Head of caudate nucleus (tissue), 42 donors: ENCODE results near the gene COG7.
A peak's percentile ranks its signal among the peaks of the same experiment; 100 is the strongest.
"Not testable (repeated sequence)": the region's sequence is repeated elsewhere in the genome, so short reads cannot be mapped to it uniquely, and the experiment has no call there.

Source experiments
- DNase-seq, 42 donors: peaks; one replicate each; pipeline versions ENCODE4 v3.0.0 to v3.0.0-alpha.2; 2020 to 2021; ENCODE audit warnings: mixed read lengths in 7 of 42
- intact Hi-C: fragments of 100-400 bp; cut with DNase I; formaldehyde crosslinking; loops from one replicate; pipeline ENCODE4 v1.15.0; 2022

Gene COG7

GRCh38 chr16:23480257-23480656 lies 27.3 kb upstream of the COG7 start:
- no peak for DNase-seq
- intact Hi-C loops = no loop called here

GRCh38 chr16:23479138-23479537 lies 26.1 kb upstream of the COG7 start:
- intact Hi-C loops = no loop called here
- no peak for DNase-seq

GRCh38 chr16:23478566-23478965 lies 25.6 kb upstream of the COG7 start:
- no peak for DNase-seq
- intact Hi-C loops = no loop called here

GRCh38 chr16:23476289-23476688 lies 23.3 kb upstream of the COG7 start:
- no peak for DNase-seq
- intact Hi-C loops = no loop called here

GRCh38 chr16:23469814-23470213 lies 16.8 kb upstream of the COG7 start:
- no peak for DNase-seq
- intact Hi-C loops = no loop called here

GRCh38 chr16:23466162-23466885 lies 13.3 kb upstream of the COG7 start:
- DNase-seq = peak in 1 of 42 donors; percentile 44
- intact Hi-C loops = no loop called here

- intact Hi-C loops = no loop called here
- DNase-seq = no peak
Observed at GRCh38 chr16:23465179-23465578, 12.2 kb upstream of the COG7 start.

- intact Hi-C loops = loop anchor here (5.0 kb wide), 1 partner anchor 93 kb away; the partner anchor contains the start of genes EARS2 and UBFD1
- DNase-seq = peak in 36 of 42 donors; percentile 16 to 80 (median 47)
Observed at GRCh38 chr16:23464196-23464595, 11.2 kb upstream of the COG7 start.

GRCh38 chr16:23462994-23463393 lies 10.0 kb upstream of the COG7 start:
- DNase-seq = peak; percentile 20 to 83 (median 64)
- intact Hi-C loops = loop anchor here (5.0 kb wide), 1 partner anchor 94 kb away; the partner anchor contains the start of genes EARS2 and UBFD1

- no peak for DNase-seq
- intact Hi-C loops = no loop called here
Observed at GRCh38 chr16:23453338-23454052, 506 bp upstream of the COG7 start.

- intact Hi-C loops = no loop called here
Observed at GRCh38 chr16:23452221-23452571, 793 bp downstream of the COG7 start.

GRCh38 chr16:23448392-23448791 lies 4.6 kb downstream of the COG7 start:
- intact Hi-C loops = no loop called here
- no peak for DNase-seq

More at GRCh38 chr16:23452221-23452571, 793 bp downstream of the COG7 start:
- no peak for DNase-seq

- intact Hi-C loops = loop anchor here (10.0 kb wide), 1 partner anchor 543 kb away; no protein-coding TSS in a partner anchor
Observed at GRCh38 chr16:23437542-23437941, 15.4 kb downstream of the COG7 start.

GRCh38 chr16:23436951-23437350 lies 16.0 kb downstream of the COG7 start:
- intact Hi-C loops = loop anchor here (10.0 kb wide), 1 partner anchor 542 kb away; no protein-coding TSS in a partner anchor
- DNase-seq = no peak

More at GRCh38 chr16:23437542-23437941, 15.4 kb downstream of the COG7 start:
- not testable (repeated sequence) for DNase-seq

GRCh38 chr16:23435500-23435899 lies 17.5 kb downstream of the COG7 start:
- DNase-seq = peak in 39 of 42 donors; percentile 14 to 73 (median 49)
- intact Hi-C loops = loop anchor here (2.0 to 10.0 kb wide), 2 partner anchors 253 to 541 kb away; partner anchors contain the start of gene SCNN1G

- intact Hi-C loops = loop anchor here (2.0 to 10.0 kb wide), 2 partner anchors 252 to 540 kb away; partner anchors contain the start of gene SCNN1G
- DNase-seq = peak in 19 of 42 donors; percentile 10 to 71 (median 30)
Observed at GRCh38 chr16:23434380-23434779, 18.6 kb downstream of the COG7 start.

GRCh38 chr16:23433261-23433920 lies 19.6 kb downstream of the COG7 start:
- DNase-seq = no peak
- intact Hi-C loops = loop anchor here (10.0 kb wide), 1 partner anchor 539 kb away; no protein-coding TSS in a partner anchor

GRCh38 chr16:23432176-23433128 lies 20.5 kb downstream of the COG7 start:
- DNase-seq = no peak
- intact Hi-C loops = loop anchor here (10.0 kb wide), 1 partner anchor 538 kb away; no protein-coding TSS in a partner anchor
